Loucy (cell line): Measurements from ENCODE around the gene ZNF286A.
"Not testable (repeated sequence)": the region's sequence is repeated elsewhere in the genome, so short reads cannot be mapped to it uniquely, and the experiment has no call there.

ENCODE experiments used
- EZH2phosphoT487 ChIP-seq: fragments of 200-600 bp; IDR thresholded peaks from 2 replicates; pipeline ENCODE4 v1.6.1; 2018; ENCODE audit warnings: antibody characterized with exemption, mild to moderate bottlenecking, moderate library complexity, borderline replicate concordance
- TF ChIP-seq, protein P1 (sequence below): fragments of 200-600 bp; sonication (generic); conservative IDR thresholded peaks from 2 replicates; pipeline ENCODE4 v1.5.1; 2014; ENCODE audit warnings: mild to moderate bottlenecking, antibody characterized with exemption, low read length

DNA sequence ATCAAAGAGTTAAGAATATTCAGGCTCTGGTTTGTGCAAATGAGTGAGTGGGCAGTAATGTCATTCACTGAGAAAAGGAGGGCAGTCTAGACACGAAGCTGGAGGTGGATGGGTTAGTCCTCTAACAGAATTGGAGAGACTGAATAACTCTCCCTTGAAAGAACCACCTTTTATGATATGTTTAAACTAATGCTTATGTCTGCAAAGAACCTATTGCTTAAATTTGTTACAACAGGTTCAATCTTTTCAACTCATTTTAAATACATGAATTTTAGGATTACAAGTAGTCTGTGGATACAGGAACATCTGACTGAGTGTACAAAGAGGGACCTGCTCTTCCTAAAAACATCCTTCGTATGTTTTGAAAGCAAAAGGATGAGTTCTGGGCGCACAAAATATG is 585 bp upstream of the ZNF286A start:
- TF ChIP-seq, protein P1, sequence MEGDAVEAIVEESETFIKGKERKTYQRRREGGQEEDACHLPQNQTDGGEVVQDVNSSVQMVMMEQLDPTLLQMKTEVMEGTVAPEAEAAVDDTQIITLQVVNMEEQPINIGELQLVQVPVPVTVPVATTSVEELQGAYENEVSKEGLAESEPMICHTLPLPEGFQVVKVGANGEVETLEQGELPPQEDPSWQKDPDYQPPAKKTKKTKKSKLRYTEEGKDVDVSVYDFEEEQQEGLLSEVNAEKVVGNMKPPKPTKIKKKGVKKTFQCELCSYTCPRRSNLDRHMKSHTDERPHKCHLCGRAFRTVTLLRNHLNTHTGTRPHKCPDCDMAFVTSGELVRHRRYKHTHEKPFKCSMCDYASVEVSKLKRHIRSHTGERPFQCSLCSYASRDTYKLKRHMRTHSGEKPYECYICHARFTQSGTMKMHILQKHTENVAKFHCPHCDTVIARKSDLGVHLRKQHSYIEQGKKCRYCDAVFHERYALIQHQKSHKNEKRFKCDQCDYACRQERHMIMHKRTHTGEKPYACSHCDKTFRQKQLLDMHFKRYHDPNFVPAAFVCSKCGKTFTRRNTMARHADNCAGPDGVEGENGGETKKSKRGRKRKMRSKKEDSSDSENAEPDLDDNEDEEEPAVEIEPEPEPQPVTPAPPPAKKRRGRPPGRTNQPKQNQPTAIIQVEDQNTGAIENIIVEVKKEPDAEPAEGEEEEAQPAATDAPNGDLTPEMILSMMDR, result not testable (repeated sequence)
- not testable (repeated sequence) for TF ChIP-seq EZH2phosphoT487
